HepG2 (cell line): Measurements from ENCODE around the gene NBEAL2. TPM values are rescaled to one million over a fixed set of nuclear protein-coding genes. Genes with fewer than 3 reads are reported as not detected.

ENCODE experiments used
- ASH2L ChIP-seq: fragments of 300-600, 200-600 bp; sonication (generic); IDR thresholded peaks from 2 replicates; pipeline ENCODE4 v1.7.0; 2017; ENCODE audit warnings: low read depth, mild to moderate bottlenecking, moderate library complexity, mixed read lengths, low read length; ENCODE audit not compliant: insufficient read length
- ATF7 ChIP-seq, 2 experiments: fragments of 450-650 bp in 1 of 2; sonication (generic) in 1 of 2; formaldehyde crosslinking in 1 of 2; IDR thresholded peaks; 2 replicates each; pipeline versions ENCODE4 v1.4.0 to v1.6.1; 2016 to 2020; ENCODE audit warnings: antibody characterized with exemption in 1 of 2, mild to moderate bottlenecking in 1 of 2, missing genetic modification reagents in 1 of 2
- FOXA3 ChIP-seq: IDR thresholded peaks from 2 replicates; pipeline ENCODE4 v1.6.1; 2016; ENCODE audit warnings: missing genetic modification reagents, missing compliant biosample characterization
- POLR2AphosphoS5 ChIP-seq: IDR thresholded peaks from 2 replicates; pipeline ENCODE4 v1.6.1; 2012; ENCODE audit warnings: low read depth, low read length
- SIX4 ChIP-seq: sonication (generic); formaldehyde crosslinking; IDR thresholded peaks from 2 replicates; pipeline ENCODE4 v1.4.0; 2020; ENCODE audit warnings: missing genetic modification reagents
- SRF ChIP-seq: IDR thresholded peaks from 2 replicates; pipeline ENCODE4 v1.6.1; 2011; ENCODE audit warnings: mild to moderate bottlenecking, low read depth, low read length, moderate library complexity
- TAF1 ChIP-seq: sonication (generic); formaldehyde crosslinking; IDR thresholded peaks from 2 replicates; pipeline ENCODE4 v1.4.0; 2020; ENCODE audit warnings: missing genetic modification reagents
- THYN1 ChIP-seq: sonication (generic); formaldehyde crosslinking; IDR thresholded peaks from 2 replicates; pipeline ENCODE4 v1.8.1; 2023; ENCODE audit warnings: low read depth, mild to moderate bottlenecking, moderate library complexity, missing genetic modification reagents, borderline replicate concordance
- TSC22D2 ChIP-seq: sonication (generic); formaldehyde crosslinking; IDR thresholded peaks from 2 replicates; pipeline ENCODE4 v1.5.1; 2020; ENCODE audit warnings: missing genetic modification reagents, mild to moderate bottlenecking, borderline replicate concordance
- ZNF446 ChIP-seq: sonication (generic); formaldehyde crosslinking; IDR thresholded peaks from 2 replicates; pipeline ENCODE4 v1.5.0; 2020; ENCODE audit warnings: mild to moderate bottlenecking, missing genetic modification reagents
- ZNF674 ChIP-seq: sonication (generic); formaldehyde crosslinking; IDR thresholded peaks from 2 replicates; pipeline ENCODE4 v1.5.0; 2020; ENCODE audit warnings: low read depth, mild to moderate bottlenecking, missing genetic modification reagents
- ZNF772 ChIP-seq: sonication (generic); formaldehyde crosslinking; IDR thresholded peaks from 2 replicates; pipeline ENCODE4 v1.5.0; 2020; ENCODE audit warnings: mild to moderate bottlenecking, missing genetic modification reagents
- ZNF83 ChIP-seq: sonication (generic); formaldehyde crosslinking; IDR thresholded peaks from 2 replicates; pipeline ENCODE4 v1.4.0; 2020; ENCODE audit warnings: missing genetic modification reagents, mild to moderate bottlenecking, borderline replicate concordance
- polyA plus RNA-seq, 8 experiments: library from polyadenylated mRNA; depleted of rRNA in 3 of 8; stranded (reverse) in 7 of 8; unstranded in 1 of 8; fragments of >200 nt; fragmentation: Illumina TruSeq in 4 of 8; extraction: Trizol in 4 of 8; gene quantifications; 2 replicates each; pipeline versions ENCODE4 v1.2.1 to v1.2.3, GENCODE V29; 2011 to 2016; ENCODE audit warnings: low read depth in 4 of 8, missing spikeins in 1 of 8, mixed read lengths in 1 of 8; ENCODE audit not compliant: insufficient read depth in 1 of 8
- total RNA-seq, 5 experiments: library from RNA; depleted of rRNA; stranded (reverse); fragments of >200 nt; fragmentation: Illumina TruSeq; extraction: Trizol; gene quantifications; 2 replicates each; pipeline ENCODE4 v1.2.3, GENCODE V29; 2016; ENCODE audit warnings: low read depth in 1 of 5
- TF ChIP-seq, protein P1 (sequence below): IDR thresholded peaks from 2 replicates; pipeline ENCODE4 v1.4.0; 2020; ENCODE audit warnings: mild to moderate bottlenecking, missing genetic modification reagents
- TF ChIP-seq, protein P2 (sequence below): sonication (generic); formaldehyde crosslinking; conservative IDR thresholded peaks from 2 replicates; pipeline ENCODE4 v1.8.0; 2022; ENCODE audit warnings: low read depth, missing genetic modification reagents
- TF ChIP-seq, protein P3 (sequence below): sonication (generic); formaldehyde crosslinking; IDR thresholded peaks from 2 replicates; pipeline ENCODE4 v1.4.0; 2020; ENCODE audit warnings: missing genetic modification reagents
- TF ChIP-seq, protein P4 (sequence below): sonication (generic); formaldehyde crosslinking; conservative IDR thresholded peaks from 2 replicates; pipeline ENCODE4 v1.4.0; 2020; ENCODE audit warnings: missing genetic modification reagents

The NBEAL2 gene
- total and polyA plus RNA-seq, 2 of the 13 experiments (the other 11 are each of a cell fraction or from before 2014, with no cell fraction given): 9.7 to 12.4 TPM

DNA sequence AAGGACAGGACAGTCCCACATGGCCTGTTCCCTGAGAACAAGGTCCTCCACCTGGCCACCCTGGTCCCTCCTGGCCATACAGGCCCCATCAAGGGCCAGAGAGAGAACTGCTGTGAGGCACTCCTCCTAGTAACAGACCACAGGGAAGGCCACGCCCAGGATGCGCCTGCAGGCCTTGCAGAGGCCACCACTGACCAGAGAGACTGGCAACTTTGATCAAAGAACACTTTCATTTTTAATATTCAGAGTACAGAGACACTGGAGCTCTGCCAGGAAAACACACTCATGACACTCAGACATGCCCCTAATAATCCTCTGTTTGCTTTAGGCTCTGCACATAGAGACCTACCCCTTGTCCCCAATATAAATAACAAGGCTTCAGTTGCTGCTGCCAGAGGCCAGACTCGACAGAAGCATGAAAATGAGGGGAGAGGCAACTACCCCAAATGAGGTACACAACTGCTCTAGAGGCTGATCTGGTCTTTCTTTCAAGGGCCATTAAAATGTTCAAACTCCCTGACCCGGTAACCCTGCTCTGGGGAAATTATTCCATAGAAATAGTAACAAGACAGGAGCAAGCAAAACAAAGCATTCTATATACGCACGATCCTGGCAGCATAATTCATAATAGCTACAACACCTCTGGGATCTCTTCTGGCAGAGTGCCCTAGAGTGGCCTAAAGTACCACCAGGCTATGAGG is 47.7 kb upstream of the NBEAL2 start (continued):
- TF ChIP-seq, protein P1, sequence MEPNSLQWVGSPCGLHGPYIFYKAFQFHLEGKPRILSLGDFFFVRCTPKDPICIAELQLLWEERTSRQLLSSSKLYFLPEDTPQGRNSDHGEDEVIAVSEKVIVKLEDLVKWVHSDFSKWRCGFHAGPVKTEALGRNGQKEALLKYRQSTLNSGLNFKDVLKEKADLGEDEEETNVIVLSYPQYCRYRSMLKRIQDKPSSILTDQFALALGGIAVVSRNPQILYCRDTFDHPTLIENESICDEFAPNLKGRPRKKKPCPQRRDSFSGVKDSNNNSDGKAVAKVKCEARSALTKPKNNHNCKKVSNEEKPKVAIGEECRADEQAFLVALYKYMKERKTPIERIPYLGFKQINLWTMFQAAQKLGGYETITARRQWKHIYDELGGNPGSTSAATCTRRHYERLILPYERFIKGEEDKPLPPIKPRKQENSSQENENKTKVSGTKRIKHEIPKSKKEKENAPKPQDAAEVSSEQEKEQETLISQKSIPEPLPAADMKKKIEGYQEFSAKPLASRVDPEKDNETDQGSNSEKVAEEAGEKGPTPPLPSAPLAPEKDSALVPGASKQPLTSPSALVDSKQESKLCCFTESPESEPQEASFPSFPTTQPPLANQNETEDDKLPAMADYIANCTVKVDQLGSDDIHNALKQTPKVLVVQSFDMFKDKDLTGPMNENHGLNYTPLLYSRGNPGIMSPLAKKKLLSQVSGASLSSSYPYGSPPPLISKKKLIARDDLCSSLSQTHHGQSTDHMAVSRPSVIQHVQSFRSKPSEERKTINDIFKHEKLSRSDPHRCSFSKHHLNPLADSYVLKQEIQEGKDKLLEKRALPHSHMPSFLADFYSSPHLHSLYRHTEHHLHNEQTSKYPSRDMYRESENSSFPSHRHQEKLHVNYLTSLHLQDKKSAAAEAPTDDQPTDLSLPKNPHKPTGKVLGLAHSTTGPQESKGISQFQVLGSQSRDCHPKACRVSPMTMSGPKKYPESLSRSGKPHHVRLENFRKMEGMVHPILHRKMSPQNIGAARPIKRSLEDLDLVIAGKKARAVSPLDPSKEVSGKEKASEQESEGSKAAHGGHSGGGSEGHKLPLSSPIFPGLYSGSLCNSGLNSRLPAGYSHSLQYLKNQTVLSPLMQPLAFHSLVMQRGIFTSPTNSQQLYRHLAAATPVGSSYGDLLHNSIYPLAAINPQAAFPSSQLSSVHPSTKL (CRISPR knock-in tag): peak; percentile 26; the same call in 1 of the 2 replicates
- TF ChIP-seq SIX4 (CRISPR knock-in tag) (no peak), ZNF772 (no peak), SRF (no peak), ATF7 (IDR thresholded peaks at IDR 0.05) (no peak), ATF7 (CRISPR knock-in tag; IDR thresholded peaks at IDR 0.05) (no peak), ZNF446 (CRISPR knock-in tag) (no peak), THYN1 (CRISPR knock-in tag) (no peak), ASH2L (no peak), FOXA3 (CRISPR knock-in tag) (peak; percentile 42), ZNF83 (CRISPR knock-in tag) (no peak), POLR2AphosphoS5 (no peak), TSC22D2 (no peak), ZNF674 (CRISPR knock-in tag) (no peak), TAF1 (CRISPR knock-in tag) (0 out of 2 replicates have a peak, but pooled peaks have one; percentile 4)
- TF ChIP-seq, protein P2, sequence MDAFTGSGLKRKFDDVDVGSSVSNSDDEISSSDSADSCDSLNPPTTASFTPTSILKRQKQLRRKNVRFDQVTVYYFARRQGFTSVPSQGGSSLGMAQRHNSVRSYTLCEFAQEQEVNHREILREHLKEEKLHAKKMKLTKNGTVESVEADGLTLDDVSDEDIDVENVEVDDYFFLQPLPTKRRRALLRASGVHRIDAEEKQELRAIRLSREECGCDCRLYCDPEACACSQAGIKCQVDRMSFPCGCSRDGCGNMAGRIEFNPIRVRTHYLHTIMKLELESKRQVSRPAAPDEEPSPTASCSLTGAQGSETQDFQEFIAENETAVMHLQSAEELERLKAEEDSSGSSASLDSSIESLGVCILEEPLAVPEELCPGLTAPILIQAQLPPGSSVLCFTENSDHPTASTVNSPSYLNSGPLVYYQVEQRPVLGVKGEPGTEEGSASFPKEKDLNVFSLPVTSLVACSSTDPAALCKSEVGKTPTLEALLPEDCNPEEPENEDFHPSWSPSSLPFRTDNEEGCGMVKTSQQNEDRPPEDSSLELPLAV: no peak
- TF ChIP-seq, protein P3, sequence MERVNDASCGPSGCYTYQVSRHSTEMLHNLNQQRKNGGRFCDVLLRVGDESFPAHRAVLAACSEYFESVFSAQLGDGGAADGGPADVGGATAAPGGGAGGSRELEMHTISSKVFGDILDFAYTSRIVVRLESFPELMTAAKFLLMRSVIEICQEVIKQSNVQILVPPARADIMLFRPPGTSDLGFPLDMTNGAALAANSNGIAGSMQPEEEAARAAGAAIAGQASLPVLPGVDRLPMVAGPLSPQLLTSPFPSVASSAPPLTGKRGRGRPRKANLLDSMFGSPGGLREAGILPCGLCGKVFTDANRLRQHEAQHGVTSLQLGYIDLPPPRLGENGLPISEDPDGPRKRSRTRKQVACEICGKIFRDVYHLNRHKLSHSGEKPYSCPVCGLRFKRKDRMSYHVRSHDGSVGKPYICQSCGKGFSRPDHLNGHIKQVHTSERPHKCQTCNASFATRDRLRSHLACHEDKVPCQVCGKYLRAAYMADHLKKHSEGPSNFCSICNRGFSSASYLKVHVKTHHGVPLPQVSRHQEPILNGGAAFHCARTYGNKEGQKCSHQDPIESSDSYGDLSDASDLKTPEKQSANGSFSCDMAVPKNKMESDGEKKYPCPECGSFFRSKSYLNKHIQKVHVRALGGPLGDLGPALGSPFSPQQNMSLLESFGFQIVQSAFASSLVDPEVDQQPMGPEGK (CRISPR knock-in tag): 0 out of 2 replicates have a peak, but pooled peaks have one; percentile 30
- TF ChIP-seq, protein P4, sequence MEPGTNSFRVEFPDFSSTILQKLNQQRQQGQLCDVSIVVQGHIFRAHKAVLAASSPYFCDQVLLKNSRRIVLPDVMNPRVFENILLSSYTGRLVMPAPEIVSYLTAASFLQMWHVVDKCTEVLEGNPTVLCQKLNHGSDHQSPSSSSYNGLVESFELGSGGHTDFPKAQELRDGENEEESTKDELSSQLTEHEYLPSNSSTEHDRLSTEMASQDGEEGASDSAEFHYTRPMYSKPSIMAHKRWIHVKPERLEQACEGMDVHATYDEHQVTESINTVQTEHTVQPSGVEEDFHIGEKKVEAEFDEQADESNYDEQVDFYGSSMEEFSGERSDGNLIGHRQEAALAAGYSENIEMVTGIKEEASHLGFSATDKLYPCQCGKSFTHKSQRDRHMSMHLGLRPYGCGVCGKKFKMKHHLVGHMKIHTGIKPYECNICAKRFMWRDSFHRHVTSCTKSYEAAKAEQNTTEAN (CRISPR knock-in tag): peak; percentile 94
